ENCODE results near the gene CPSF3.

GRCh38 chr2:9465170-9465569, 41.7 kb downstream of the CPSF3 start:
- TF ChIP-seq CTCF (IDR thresholded peaks at IDR 0.05) = no peak
- no peak for TF ChIP-seq POLR2A (IDR thresholded peaks at IDR 0.05)

Data from vagina (tissue), 2 donors.